ENCODE results near the gene TRIM10.
"Not testable (repeated sequence)": the region's sequence is repeated elsewhere in the genome, so short reads cannot be mapped to it uniquely, and the experiment has no call there.

Gene TRIM10

DNA sequence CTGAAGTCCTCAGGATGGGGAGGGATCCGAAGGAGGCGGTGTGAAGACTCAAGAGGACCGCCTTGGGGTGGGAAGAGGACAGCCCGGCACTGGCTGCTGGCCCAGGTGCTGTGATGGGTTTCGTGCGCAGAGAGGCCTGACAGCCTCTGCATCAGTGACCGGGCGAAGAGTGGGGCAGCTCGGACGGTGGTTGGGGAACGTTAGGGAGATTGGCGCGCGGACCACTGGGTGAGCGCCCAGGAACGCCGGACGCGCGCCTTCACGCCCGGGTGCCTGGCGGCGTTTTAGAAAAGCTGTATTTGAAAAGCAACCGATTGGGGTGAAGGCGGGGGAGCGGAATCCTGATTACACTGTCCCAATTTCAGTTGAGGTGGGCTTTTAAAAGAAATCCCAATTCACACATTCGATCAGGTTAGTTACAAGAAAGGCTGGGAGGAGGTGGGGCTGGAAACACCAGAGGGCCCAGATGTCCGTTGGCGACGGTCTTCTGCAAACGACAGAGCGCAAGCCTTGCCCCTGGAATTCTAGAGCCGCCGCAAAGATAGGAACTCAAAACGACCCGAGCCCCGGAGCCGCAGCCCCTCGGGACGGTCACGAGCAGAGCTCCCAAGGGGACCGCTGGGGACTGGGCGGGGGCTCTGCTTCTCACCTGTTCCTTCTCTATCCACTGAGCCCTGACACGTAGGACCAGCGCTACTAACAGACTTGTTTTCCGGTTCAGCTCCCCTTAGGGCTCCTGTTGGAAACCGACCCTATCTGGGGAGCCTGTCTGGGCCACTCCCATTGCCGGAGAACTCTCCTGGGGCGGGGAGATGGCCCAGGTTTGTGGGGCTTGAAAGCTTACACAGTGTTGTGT is 33.5 kb downstream of the TRIM10 start:
- peak; percentile 54 for DNase-seq

DNA sequence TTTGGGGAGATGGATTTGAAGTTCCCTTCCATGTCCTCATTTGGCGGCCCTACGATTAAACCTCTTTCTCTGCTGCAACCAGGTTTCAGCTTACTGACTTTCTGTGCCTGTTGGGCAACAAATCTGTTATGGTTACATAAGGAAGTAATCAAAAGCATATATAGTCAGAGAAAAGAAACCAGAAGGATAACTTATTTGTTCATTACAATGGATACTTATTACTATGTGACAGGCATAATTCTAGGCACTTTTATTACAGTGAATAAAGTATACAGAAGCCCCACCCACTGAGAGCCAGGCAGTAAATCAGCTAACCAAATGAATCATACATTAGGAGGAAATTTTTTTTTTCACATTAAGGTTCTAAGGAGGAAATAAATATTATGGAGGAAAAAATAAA is 38.5 kb downstream of the TRIM10 start:
- no peak for DNase-seq

DNA sequence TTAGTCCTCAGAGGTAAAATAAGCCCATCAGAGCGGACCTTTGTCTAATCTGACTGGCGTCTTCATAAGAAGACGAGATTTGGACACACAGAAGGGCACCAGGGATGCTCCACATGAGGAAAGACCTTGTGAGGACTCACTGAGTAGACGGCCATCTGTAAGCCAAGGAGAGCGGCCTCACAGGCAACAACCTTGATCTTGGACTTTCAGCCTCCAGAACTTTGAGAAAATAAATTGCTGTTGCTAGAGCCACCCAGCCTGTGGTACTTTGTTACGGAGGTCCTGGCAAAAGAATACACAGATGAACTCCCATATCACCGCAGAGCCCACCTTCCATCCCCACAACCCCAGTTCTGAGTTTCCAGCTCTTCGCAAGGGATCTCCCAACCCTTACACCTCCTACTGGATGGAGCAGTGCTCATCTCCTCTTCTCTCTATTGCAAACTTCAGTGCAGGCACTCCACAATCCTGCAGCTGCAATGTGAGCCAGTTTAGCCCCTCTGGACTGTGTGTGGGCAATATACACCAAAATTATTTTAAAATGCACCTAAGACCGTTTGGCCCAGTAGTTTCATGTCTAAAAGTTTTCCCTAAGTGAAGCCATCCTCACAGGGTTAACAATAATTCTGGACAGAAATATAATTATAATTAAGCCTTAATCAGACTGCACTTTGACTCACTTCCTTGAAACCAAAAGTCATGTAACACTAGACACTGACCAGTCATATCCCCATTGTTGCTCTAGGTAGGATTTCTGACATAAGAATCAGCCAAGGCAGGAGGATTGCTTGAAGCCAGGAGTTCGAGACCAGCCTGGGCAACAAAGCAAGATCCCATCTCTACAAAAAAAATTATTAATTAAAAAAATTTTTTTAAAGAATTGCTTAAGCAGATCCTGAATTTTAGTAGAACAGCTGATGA is 39.3 kb downstream of the TRIM10 start:
- DNase-seq: no peak

DNA sequence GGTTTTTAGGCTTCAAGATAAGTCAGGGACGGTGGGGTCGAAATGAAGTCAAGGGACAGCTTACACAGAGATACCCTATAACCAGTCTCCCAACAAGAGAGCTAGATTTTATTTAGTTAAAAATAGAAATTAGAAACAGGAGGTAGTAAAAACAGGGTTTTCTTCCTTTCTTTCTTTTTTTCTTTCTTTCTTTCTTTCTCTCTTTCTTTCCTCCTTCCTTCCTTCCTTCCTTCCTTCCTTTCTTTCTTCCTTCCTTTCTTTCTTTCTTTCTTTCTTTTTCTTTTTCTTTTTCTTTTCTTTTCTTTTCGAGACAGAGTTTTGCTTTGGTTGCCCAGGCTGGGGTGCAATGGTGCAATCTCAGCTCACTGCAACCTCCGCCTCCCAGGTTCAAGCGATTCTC is 42.3 kb downstream of the TRIM10 start:
- DNase-seq: not testable (repeated sequence)

DNA sequence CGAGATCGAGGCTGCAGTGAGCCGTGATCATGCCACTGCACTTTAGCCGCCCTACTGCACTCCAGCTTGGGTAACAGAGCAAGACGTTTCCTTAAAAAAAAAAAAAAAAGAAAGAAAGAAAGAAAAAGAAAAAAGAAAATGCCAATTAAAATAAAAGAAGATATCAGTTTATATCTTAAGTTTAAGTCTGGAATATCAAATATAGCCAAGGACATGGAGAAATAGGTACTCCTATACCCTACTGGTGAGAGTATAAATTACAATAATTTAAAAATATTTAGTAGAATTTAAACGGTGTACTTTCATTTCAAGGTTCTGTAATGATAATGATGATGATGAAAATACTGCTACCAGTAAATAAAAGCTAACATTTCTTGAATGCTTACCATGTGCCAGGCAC is 44.3 kb downstream of the TRIM10 start:
- no peak for DNase-seq

DNA sequence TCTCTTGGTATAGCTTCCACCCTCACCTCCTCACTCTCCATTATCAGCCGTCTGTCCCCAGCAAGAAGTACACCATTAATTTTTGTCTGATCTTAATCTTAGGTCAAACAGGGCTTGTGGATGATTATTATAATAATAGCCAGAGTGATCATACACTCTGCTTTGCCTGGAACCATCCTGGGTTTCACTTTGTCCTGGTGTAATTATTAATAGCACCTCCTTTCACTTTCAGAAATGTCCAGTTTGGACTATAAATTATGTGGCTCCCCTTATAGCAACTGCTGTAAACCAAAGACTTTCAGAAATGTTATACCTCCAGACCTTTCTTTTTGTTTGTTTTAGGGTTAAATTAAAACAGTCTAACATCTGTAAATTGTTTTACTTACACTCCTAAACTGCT is 47.2 kb downstream of the TRIM10 start:
- no peak for DNase-seq

DNA sequence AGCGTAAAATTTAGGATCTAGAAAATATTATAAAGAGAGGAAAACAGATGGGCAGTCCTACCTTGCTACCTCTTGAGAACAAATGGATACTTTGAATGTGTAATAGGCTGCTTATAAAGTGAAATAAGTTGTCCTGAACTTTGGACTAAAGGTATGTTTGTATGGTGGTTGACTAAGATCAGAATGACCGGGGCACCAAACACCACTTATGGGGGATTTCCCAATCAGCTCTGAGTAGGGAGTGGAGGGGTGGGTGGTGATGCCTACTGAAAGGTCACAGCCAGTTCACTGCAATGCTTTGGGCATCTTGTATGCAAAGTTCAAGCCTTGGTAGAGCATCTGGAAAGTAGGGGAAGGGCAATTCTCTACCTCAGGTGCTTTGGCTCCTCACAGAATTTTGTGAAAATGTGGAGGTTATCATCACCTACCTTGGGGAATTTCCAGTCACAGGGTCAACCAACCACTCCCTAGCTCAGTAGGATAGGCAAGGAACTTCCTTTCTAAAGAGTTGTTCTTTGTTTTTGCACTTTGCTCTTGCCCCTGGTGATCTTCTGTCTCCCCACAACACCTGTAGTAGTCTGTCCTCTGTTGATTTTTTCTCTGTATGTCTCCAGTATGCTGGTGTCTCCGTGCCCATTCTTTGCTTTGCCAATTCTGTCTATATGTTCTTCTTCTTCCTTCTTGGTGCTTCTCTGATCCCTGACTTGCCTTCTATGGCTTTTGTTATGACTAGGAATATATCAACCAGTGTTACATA is 47.8 kb downstream of the TRIM10 start, which contains the start of gene TRIM31:
TSS of gene TRIM31 (minus strand) at position 88 of the 757 bp plus-strand sequence. CDS start 285 bp downstream, outside the sequence.
- DNase-seq: no peak

DNA sequence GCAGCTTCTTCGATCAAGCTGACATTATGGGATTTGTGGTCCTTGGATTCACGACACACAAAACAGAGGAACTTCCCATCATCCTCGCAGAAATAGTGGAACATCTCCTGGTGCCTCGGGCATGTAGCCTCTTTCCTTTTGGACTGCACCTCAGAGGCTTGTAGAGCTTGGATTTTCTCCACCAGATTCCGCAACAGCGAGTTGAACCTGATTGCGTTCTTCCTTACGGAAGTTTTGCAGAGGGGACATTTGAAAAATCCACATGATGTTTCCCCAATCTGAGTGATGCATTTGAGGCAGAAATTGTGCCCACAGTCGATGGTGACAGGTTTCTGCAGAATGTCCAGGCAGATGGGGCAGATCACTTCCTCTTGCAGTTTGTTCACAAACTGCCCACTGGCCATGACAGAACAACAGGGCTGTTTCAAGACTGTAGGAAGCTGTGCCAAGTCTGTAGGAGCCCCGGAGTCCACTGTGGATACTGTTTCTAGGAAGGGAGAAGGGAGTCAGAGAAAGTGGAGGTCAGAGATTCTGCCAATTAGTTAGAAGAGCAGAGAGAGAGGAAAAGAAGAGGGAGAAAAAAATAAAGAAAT is 48.5 kb downstream of the TRIM10 start:
- no peak for DNase-seq

DNA sequence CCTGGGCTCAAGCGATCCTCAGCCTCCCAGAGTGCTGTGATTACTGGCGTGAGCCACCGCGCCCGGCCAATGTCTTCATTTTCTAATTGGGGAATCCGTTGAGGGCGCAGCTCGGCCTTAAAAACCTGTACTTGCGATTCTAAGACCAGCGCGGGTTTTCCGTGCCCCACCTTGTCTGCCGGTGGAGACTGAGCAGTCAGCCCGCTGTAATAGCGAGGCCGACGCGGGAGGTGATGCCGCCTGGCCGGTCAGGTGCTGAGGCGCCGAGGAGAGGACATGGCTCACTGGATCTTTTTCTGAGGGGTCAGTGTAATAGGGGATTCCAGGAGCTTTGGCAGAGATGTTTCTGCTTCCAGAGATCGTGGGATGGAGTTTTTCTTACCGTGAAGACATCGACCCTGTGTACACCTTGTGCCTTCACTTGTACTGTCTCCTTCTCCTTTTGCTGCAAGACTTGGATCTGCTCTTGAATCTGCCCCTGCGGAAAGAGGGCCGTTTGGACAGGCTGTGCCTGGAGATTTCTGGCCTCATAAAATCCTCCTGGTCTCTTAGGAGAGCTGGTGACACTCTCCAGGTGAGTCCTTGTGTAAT is 49.6 kb downstream of the TRIM10 start:
- no peak for DNase-seq

DNA sequence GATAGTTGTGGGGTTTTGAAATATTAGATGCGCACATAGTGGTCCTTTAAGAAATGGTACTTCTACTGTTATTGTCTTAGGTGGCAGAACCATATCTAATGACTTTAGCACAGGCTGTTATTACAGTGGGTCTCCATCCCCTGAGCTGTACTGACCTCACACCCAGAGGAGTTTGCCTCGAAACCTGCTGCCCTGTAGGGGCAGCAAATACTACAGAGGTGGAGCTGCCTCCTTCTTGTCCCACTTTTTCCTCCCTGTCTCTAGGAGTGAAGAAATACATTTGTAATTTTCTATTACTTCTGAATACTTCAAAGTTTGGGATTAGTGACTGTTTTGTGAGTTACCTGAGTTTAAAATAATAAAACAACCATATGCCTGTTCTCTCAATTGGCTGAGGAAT is 56.4 kb downstream of the TRIM10 start:
- DNase-seq: no peak

DNA sequence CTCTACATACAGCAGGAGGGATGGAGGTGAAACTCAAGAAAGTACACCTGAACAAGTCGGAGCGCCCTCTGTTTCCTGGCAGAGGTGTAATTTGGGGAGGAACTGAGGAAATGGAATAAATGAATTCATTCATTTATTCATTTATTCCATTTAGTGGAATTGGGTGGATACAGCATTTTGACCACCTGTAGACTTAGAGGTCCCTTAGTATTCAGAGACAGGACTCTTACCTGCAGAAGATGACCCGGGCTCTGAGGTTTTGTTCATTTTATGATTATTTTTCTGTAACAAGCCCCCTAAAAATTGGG is 57.2 kb downstream of the TRIM10 start:
- DNase-seq: no peak

DNA sequence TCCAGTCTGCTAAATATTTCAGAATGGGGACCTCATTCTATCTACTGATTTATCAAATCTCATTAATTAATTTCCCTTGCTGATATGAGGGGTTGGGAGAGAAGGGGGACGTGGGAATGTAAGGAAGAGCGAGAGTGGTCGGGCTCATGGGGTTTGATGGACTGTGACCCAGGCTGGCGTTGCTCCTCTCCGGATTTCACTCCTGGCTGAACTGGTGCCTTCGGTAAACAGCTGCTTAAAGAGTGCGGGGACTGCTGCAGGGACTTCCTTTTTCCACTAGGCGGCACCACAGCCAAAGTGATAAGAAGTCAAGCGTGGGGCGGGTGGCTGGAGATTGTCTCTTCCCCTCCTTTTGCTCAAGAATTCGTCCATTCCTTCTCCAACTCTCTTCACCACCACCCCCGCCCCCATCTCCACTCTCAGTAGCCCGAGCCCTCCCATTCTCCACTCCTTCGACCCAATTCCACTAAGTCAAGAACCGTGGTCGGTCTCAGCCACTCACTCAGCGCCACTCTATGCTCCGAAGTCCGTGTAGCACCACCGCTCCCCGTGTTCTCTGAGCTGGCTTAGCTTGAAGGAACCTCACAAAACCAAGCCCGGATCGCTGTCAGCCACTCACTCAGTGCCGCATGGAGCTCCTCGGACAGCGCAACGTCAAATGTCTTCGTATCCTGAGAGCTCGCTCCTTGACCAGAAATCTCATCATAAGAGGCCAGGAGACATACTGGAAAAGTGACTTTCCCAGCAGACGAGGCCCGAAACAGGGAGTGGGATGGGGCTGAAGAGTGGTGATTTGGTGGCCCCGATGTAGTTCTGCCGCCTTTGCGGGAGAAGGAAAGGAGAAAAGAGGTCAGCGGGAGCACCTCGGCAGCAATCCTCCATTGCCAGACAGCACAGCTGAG is 57.8 kb downstream of the TRIM10 start:
- peak; percentile 77 for DNase-seq

DNA sequence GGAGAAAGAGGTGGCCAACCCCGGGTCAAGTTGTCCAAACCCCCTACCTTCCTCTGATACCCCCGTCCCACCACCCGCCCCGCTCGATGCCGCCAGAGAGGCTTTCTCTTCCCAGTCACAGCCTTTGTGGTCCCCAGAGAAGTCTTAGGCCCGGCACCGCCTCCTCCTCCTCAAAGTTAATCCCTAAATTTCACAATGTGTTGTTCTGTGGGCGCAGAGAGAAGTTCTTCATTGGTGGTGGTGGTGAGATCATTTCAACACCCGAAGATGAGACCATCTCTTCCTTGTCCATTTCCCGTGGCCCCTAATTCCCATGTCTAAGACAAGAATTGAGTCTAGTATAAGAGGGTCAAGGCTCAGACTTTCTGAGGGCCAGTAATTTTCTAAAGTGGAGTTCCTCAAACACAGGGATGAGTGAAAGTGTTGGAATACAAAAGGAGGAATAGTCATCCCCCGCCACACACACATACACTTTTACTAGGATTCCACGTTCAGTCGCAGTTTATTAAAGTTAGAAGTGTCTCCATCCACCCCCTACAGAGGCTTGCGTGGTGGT is 58.5 kb downstream of the TRIM10 start:
- peak; percentile 30 for DNase-seq
